Rectal smooth muscle tissue (tissue), 1 donor: ENCODE measurements around the gene WDTC1.

Experiments used
- H3K27ac ChIP-seq: one replicate; pipeline ENCODE4 v1.7.0; 2013; ENCODE audit warnings: low read depth, low read length, inconsistent platforms
- H3K27me3 ChIP-seq: one replicate; pipeline ENCODE4 v1.7.0; 2013; ENCODE audit warnings: low read length; ENCODE audit not compliant: control insufficient read depth, insufficient read depth
- H3K36me3 ChIP-seq: one replicate; pipeline ENCODE4 v1.7.0; 2013; ENCODE audit warnings: low read length; ENCODE audit not compliant: control insufficient read depth, insufficient read depth
- H3K4me1 ChIP-seq: one replicate; pipeline ENCODE4 v1.7.0; 2013; ENCODE audit warnings: low read length; ENCODE audit not compliant: control insufficient read depth, insufficient read depth
- H3K4me3 ChIP-seq: one replicate; pipeline ENCODE4 v1.7.0; 2013; ENCODE audit warnings: low read length
- H3K9ac ChIP-seq: one replicate; pipeline ENCODE4 v1.7.0; 2013; ENCODE audit warnings: low read length

Gene WDTC1

DNA sequence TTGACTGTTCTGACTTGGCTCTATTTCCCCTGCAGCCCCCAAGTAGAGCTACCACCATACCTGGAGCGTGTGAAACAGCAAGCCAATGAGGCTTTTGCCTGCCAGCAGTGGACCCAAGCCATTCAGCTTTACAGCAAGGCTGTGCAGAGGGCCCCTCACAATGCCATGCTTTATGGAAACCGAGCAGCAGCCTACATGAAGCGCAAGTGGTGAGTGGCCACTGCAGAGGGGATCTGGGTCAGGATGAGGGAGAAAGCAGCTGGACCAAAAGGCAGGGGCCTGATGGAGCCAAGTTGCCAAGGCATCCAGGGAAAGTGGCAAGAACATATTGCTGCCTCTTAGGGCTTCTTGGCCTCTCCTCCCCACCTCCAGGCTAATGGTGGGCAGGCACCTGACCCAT, 63.5 kb downstream of the WDTC1 start:
- H3K4me1 ChIP-seq: peaks cover 33% of the 10 kb centered on the region
- H3K4me3 ChIP-seq: no peak overlapping the region
- peak overlapping the region; percentile 86 for H3K27ac ChIP-seq
- H3K9ac ChIP-seq: no peak overlapping the region
- H3K36me3 ChIP-seq: peaks cover 21% of the 10 kb centered on the region
- H3K27me3 ChIP-seq: no peaks in the 10 kb centered on the region

DNA sequence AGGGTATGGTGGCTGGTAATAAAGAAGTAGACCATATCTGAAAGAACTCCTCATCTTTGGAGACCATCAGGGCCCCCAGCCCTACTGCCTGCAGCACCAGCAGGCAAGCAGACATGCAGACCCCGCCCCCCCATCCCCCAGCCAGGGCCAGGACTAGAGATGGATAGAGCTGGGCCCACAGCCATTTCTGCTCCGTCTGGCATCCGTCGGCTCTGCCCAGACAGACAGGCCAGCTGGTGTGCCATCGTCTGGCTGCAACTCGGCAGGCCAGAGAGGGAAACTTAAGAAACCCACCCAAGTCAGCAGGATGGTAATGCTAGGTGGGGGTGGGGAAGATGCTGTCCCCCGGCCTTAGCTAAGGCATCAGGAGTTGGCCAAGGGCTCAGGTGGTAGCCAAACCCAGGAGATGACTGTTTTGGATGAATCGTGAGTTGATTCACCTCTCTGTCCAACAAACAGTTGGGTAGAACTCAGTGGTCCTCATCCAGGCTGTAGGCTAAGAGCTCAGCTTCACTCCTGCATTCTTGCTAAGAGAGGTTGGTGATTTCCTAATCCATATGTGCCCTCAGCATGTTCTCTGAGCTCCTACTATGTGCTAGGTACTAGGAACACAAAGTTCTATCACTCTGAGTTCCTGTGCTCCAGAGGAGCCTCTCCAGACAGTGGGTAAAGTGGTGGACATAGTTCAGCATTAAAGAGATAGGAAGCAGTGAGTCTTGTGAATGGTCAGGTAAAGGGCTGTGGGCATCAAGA, 64.4 kb downstream of the WDTC1 start:
- Histone ChIP-seq H3K27ac (peak overlapping the region; percentile 86), H3K9ac (no peak overlapping the region), H3K27me3 (no peaks in the 10 kb centered on the region), H3K4me1 (peaks cover 33% of the 10 kb centered on the region), H3K4me3 (no peak overlapping the region), H3K36me3 (peaks cover 21% of the 10 kb centered on the region)

DNA sequence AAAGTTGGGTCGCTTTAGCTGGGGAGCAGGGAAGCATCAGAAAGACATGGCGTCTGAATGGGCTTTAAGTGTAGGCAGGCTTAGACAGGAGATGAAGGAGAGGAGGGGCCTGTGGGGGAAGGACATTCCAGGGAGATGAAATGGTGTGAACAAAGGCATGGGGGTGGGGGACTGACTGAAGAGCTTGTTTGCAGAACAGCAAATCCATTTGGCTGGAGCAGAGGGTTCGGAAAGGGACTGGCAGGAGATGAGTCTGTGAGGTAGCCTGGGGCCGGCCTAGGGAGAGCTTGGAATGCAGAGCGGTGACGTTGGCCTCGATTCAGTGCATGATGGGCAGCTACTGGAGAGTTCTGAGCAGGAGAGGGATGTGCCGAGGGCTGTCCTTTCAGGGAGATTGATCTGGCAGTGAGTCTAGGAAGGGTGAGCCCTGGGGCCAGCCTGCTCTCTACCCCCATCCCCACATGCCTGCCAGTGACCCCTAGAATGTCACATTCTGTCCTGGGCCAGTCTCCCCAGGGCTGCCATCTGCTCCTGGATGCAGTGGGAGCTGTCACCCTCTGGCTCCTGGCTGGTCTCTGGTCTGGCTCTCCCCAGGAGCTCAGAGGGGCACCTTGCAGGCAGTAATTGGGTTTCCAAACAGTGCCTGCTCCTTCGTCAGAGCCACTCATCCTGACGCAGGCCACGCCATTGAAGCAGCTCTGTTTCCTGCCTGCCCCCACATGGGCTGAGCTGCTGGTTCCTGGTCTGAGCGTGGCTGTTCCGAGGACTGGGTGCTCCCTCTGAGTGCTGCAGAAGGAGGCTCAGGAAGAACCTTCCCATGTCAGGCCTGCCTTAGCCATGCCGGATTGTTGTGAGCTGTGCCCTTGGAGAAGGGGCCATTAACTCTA, 65.2 kb downstream of the WDTC1 start:
- Histone ChIP-seq H3K9ac (no peak overlapping the region), H3K4me3 (no peak overlapping the region), H3K27me3 (no peaks in the 10 kb centered on the region), H3K4me1 (peaks cover 33% of the 10 kb centered on the region), H3K27ac (peak overlapping the region; percentile 86), H3K36me3 (peaks cover 15% of the 10 kb centered on the region)

DNA sequence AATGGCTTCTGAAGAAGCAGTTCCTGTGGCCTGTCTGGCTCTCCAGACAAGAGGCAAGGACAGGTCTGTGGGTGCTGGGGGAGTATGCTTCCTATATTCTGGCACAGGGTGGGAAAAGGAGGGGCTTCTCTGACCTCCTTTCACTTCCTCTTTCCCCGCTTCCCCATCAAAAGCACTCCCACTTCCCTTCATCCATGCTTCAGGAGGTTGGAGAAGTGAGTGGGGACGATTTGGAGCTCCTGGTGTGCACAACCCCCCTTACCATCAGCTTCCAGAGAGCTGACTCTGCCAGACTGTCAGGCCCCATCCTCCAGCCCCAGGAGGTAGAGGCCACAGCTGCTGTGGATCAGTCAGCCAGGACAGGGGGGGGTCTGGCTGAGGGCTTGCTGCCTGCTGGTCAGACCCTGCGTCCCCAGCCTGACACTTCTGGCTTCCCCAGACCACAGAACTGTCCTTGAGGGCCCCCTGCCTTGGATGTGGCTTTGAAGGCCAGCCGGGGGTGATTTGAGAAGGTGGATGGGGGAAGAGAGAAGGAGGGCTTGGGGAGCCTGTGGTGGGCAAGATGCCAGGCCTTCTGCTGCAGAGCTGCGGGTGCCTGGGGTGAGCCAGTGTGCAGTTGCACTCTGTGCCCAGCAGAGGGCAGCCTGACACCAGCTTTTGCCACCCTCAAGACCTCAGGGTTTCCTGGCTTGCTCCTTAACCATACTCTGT, 66.1 kb downstream of the WDTC1 start:
- peak overlapping the region; percentile 86 for H3K27ac ChIP-seq
- no peak overlapping the region for H3K9ac ChIP-seq
- peaks cover 19% of the 10 kb centered on the region for H3K36me3 ChIP-seq
- H3K4me3 ChIP-seq: no peak overlapping the region
- H3K27me3 ChIP-seq: no peaks in the 10 kb centered on the region
- H3K4me1 ChIP-seq: peaks cover 33% of the 10 kb centered on the region

DNA sequence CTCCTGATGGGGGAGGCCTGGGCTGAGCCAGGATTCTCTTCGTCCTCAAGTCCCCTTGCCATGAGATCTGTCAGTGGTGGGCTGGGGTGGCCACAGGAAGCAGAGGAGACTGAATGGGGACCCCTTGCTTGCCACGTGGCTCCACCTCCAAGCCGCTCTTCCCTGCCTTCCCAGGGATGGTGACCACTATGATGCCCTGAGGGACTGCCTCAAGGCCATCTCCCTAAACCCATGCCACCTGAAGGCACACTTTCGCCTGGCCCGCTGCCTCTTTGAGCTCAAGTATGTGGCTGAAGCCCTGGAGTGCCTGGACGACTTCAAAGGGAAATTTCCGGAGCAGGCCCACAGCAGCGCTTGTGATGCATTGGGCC, 66.6 kb downstream of the WDTC1 start:
- no peak overlapping the region for H3K4me3 ChIP-seq
- H3K4me1 ChIP-seq: peaks cover 33% of the 10 kb centered on the region
- H3K27ac ChIP-seq: peak overlapping the region; percentile 41
- no peak overlapping the region for H3K9ac ChIP-seq
- H3K27me3 ChIP-seq: no peaks in the 10 kb centered on the region
- peaks cover 19% of the 10 kb centered on the region for H3K36me3 ChIP-seq

DNA sequence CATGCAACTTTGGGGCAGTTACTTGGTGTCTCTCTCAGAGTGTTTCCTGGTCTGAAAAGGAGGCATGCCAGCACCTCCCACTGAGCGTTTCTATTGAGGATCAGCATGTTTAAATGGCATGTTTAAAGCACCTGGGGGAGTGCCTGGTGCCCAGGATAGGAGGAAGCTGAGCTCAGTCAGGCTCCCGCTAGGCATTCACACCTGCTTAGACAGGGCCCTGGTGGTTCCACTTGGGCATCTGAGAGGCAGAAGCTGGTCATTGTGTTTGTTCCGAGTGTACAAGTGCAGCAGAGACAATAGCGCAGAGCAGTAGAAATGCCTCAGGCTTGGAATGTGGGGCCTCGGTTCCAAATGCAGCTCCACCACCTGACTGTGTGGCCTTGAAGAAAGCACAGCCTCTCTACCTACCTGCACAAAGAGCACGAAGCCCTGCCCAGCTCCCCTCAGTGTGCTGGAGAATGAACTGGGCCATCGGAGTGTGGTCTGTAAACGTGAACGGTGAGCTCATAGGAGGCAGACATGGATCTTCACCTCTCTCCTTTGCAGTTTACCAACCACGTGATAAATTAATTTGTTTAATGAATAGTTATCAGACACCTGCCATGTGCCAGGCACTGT, 67.3 kb downstream of the WDTC1 start:
- Histone ChIP-seq H3K27ac (no peak overlapping the region), H3K9ac (no peak overlapping the region), H3K4me1 (peaks cover 33% of the 10 kb centered on the region), H3K4me3 (no peak overlapping the region), H3K27me3 (no peaks in the 10 kb centered on the region), H3K36me3 (peaks cover 19% of the 10 kb centered on the region)

DNA sequence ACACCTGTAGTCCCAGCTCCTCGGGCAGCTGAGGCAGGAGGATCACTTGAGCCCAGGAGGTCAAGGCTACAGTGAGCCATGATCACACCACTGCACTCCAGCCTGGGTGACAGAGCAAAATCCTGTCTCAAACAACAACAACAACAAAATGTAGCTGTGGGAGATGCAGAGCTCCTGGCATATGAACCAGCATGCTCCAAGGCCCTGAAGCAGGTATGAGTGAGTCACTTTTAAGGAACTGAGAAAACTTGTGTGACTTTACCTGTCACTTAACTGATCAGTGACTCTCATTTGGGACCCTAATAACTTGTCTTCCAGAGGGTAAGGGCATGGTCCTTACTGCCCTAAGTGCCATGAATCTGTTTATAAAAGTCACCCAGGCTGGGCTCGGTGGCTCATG, 68.2 kb downstream of the WDTC1 start:
- H3K27ac ChIP-seq: no peak overlapping the region
- H3K36me3 ChIP-seq: peaks cover 16% of the 10 kb centered on the region
- no peak overlapping the region for H3K4me3 ChIP-seq
- H3K4me1 ChIP-seq: peaks cover 30% of the 10 kb centered on the region
- H3K27me3 ChIP-seq: no peaks in the 10 kb centered on the region
- no peak overlapping the region for H3K9ac ChIP-seq

DNA sequence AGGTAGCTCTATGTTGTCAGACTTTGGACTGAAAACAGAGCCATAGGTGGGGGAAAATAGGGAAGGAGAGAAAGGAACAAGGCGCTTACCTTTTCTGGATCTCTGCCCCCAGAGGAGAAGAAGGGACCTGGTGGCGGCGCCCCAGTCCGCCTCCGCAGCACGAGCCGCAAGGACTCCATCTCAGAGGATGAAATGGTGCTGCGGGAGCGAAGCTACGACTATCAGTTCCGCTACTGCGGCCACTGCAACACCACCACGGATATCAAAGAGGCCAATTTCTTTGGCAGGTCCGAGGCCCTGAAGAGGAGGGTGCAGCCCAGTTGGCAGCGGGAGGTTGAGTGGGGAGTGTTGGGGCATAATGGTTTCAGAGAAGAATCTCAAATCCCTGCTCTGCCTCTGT, 69.1 kb downstream of the WDTC1 start:
- H3K27me3 ChIP-seq: no peaks in the 10 kb centered on the region
- no peak overlapping the region for H3K4me3 ChIP-seq
- H3K36me3 ChIP-seq: peaks cover 12% of the 10 kb centered on the region
- no peak overlapping the region for H3K9ac ChIP-seq
- H3K4me1 ChIP-seq: peaks cover 26% of the 10 kb centered on the region
- no peak overlapping the region for H3K27ac ChIP-seq

DNA sequence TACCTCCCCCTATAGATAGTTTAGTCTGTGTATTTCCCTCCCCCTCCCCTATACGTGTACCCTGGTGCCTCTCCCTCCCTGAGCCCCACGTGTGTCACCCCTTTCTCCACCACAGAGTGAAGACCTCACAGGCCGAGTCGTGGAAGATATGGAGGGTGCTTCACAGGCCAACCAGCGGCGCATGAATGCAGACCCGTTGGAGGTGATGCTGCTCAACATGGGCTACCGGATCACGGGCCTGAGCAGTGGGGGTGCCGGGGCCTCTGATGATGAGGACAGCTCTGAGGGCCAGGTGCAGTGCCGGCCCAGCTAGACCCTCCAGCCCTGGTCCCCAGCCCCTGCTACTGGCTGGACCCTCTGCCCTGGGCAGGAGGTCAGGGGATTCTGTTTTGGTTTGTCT, 71.6 kb downstream of the WDTC1 start:
- Histone ChIP-seq H3K27me3 (no peaks in the 10 kb centered on the region), H3K4me3 (no peak overlapping the region), H3K27ac (no peak overlapping the region), H3K9ac (no peak overlapping the region), H3K36me3 (peaks cover 12% of the 10 kb centered on the region), H3K4me1 (peaks cover under 1% of the 10 kb centered on the region)

DNA sequence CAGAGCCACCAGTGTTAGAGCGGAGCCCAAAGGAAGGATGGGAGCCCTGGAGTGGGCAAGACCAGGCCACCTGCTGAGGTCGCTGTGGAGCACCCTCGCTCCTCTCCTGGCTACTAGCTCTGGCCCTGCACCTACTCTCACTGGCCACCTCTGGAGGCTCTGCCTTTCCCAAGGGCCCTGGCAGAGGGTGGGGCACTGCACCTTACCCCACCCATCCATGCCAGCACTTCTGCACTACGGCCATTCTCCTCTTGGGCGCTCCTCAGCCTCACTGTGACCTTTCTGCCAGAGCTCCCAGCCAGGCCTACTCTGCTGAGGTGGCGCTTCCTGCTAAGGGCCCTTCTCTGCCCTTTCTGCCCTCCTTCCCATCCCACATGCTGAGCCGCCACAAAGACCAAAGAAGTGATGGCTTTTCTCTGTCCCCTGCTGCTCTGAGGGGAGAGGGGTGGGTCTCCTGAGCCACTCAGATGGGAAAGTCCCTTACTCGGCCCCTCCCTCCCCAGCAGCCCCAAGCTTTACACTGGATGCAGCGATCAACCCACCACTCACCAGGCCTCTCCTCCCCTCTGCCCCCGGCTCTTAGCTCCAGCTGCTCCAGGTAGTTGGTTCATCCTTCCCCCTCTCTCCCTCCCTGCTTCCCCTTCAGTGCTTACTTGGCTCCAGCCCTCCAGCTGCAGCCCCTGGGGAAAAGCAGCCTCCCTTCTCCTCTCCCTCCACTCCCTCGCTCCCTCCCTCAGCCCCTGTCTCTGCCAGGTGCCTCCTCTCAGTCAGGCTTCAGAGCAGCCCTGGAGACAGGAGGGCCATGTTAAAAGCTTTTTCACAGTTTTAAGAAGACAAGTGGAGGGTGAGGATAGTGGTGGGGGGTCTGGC, 72.7 kb downstream of the WDTC1 start:
- Histone ChIP-seq H3K9ac (no peak overlapping the region), H3K4me3 (no peak overlapping the region), H3K27ac (no peak overlapping the region), H3K4me1 (no peaks in the 10 kb centered on the region), H3K27me3 (no peaks in the 10 kb centered on the region), H3K36me3 (peaks cover 4% of the 10 kb centered on the region)

DNA sequence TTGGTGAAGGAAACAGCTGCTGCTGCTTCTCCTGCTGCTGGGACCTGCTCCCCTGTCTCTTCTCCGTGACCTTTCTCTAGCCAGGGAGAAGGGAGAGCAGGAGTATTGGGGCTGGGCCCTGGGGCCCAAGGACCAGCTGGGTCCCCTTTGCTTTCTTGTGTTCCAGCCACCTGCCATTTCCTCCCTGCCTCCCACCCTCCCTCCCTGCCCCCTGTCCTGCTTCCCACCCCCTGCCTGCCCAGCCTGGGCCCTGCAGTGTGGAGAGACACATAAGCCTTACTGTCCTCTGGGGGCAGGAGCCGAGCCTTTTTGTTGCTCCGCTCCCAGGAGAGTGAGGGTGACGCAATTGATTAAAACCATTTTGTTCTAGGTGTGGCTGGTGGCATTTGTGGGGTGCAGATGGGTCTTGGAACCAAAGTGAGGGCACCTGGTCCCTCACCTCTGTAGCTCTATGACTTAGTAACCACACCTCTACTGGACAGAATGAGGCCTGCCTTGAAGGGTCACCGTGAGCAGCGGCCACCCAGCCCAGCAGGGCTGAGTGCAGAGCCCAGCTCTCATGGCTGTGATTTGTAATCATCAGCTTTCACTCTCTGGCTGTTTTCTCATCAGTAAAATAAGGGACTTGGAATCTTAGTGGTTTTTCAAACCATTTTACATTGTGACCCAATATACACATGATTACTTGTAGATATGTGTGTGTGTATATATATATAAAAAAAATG, 73.6 kb downstream of the WDTC1 start:
- no peak overlapping the region for H3K27ac ChIP-seq
- peaks cover 4% of the 10 kb centered on the region for H3K36me3 ChIP-seq
- H3K9ac ChIP-seq: no peak overlapping the region
- H3K4me3 ChIP-seq: no peak overlapping the region
- no peaks in the 10 kb centered on the region for H3K27me3 ChIP-seq
- H3K4me1 ChIP-seq: no peaks in the 10 kb centered on the region
